Liver (tissue), 3 donors: ENCODE results near the gene CDH7.

Experiments
- CTCF ChIP-seq: fragments of 150-350 bp; IDR thresholded peaks from 2 replicates; pipeline ENCODE4 v1.5.1; 2017; ENCODE audit warnings: improper control_type of control experiment, low read depth, low read length; ENCODE audit not compliant: missing input control
- EGR1 ChIP-seq, 2 donors: IDR thresholded peaks; 2 replicates each; pipeline ENCODE4 v1.6.1; 2016 to 2018; ENCODE audit warnings: antibody characterized with exemption in 2 of 2, low read depth in 2 of 2
- FOXA1 ChIP-seq: IDR thresholded peaks from 2 replicates; pipeline ENCODE4 v1.6.1; 2016; ENCODE audit warnings: antibody characterized with exemption
- GABPA ChIP-seq, 2 donors: IDR thresholded peaks in 1 of 2; conservative IDR thresholded peaks in 1 of 2; 2 replicates each; pipeline ENCODE4 v1.6.1; 2016; ENCODE audit warnings: antibody characterized with exemption in 2 of 2, mild to moderate bottlenecking in 1 of 2, moderate library complexity in 1 of 2
- JUND ChIP-seq, 2 donors: IDR thresholded peaks; 2 replicates each; pipeline ENCODE4 v1.6.1; 2016; ENCODE audit warnings: antibody characterized with exemption in 2 of 2
- NR2F2 ChIP-seq: IDR thresholded peaks from 2 replicates; pipeline ENCODE4 v1.6.1; 2016; ENCODE audit warnings: antibody characterized with exemption
- RAD21 ChIP-seq, 2 donors: IDR thresholded peaks; 2 replicates each; pipeline ENCODE4 v1.6.1; 2016; ENCODE audit warnings: antibody characterized with exemption in 2 of 2, mild to moderate bottlenecking in 2 of 2
- TAF1 ChIP-seq: conservative IDR thresholded peaks from 2 replicates; pipeline ENCODE4 v1.6.1; 2016; ENCODE audit warnings: antibody characterized with exemption, mild to moderate bottlenecking
- YY1 ChIP-seq: IDR thresholded peaks from 2 replicates; pipeline ENCODE4 v1.6.1; 2016; ENCODE audit warnings: antibody characterized with exemption, mild to moderate bottlenecking
- ZBTB33 ChIP-seq: IDR thresholded peaks from 2 replicates; pipeline ENCODE4 v1.6.1; 2016; ENCODE audit warnings: antibody characterized with exemption
- TF ChIP-seq, protein P1 (sequence below): IDR thresholded peaks from 2 replicates; pipeline ENCODE4 v1.6.1; 2016; ENCODE audit warnings: antibody characterized with exemption
- TF ChIP-seq, protein P2 (sequence below): IDR thresholded peaks from 2 replicates; pipeline ENCODE4 v1.6.1; 2016; ENCODE audit warnings: antibody characterized with exemption
- donor health status: healthy.
- donor health status: healthy.

DNA sequence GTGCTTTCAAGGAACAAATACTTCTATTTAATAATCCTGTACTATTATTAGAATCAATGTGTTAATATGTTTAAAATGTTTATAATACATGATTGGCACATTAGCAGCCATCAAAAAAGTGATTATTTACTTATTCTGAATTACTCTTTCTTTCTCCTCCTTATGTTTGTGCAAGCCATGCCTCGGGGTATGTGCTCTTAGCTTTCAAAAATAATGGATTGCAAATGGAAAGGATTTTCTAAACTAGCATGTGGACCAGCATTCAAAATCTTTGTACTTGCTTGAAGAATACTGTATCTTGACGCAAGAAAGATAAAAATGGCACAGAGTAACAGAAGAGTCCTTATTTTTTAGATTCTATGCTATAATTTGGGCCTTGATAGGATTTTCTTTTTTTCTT, 156.5 kb downstream of the CDH7 start:
- TF ChIP-seq CTCF (no peak), TAF1 (no peak), ZBTB33 (no peak), FOXA1 (no peak), YY1 (no peak), RAD21 (IDR thresholded peaks at IDR 0.05) (no peak), JUND (IDR thresholded peaks at IDR 0.05) (no peak), GABPA (IDR thresholded peaks at IDR 0.05 in 1 of 2, conservative IDR thresholded peaks at IDR 0.05 in 1 of 2) (no peak), EGR1 (IDR thresholded peaks at IDR 0.05; ENCODE audit: low read depth in 2 of 2) (no peak), NR2F2 (no peak)
- TF ChIP-seq, protein P1, sequence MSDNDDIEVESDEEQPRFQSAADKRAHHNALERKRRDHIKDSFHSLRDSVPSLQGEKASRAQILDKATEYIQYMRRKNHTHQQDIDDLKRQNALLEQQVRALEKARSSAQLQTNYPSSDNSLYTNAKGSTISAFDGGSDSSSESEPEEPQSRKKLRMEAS = no peak
- TF ChIP-seq, protein P2, sequence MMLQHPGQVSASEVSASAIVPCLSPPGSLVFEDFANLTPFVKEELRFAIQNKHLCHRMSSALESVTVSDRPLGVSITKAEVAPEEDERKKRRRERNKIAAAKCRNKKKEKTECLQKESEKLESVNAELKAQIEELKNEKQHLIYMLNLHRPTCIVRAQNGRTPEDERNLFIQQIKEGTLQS = no peak
